NCI-H2227 (cell line): ENCODE data around the gene UBASH3A.

Experiments
- DNase-seq: peaks from one replicate; lab custom pipeline; 2025; ENCODE audit not compliant: unreplicated experiment; lab: John Stamatoyannopoulos, UW

UBASH3A gene

DNA sequence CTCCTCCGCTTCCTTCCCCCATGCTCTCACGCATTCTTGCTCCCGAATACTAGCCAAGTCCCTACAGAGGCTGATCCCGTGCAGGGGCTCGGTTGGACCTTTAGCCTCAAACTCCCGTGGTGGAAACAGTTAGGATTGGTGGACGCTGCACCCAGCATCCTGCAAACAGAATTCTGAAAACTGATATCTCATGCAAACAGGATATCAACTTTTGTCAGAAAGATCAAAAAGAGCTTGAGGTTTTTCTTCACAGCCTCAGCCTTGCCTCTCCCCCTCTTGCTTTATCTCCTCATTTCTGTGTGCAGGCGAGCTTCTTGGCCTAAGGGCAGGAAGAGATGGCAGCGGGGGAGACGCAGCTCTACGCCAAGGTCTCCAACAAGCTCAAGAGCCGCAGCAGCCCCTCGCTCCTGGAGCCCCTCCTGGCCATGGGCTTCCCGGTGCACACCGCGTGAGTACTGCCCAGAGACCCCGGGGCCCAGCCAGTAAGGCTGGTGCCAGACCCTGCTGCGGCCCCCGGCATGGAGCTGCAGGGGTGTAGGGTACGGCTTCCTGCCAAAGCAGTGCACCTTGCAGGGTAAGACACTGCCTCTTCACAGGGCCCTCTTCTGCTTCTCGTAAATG lies at the start of gene UBASH3A:
TSS of gene UBASH3A (plus strand) at position 292 of the 621 bp plus-strand sequence. CDS start at position 336, 44 bp downstream.
- DNase-seq, result no peak

DNA sequence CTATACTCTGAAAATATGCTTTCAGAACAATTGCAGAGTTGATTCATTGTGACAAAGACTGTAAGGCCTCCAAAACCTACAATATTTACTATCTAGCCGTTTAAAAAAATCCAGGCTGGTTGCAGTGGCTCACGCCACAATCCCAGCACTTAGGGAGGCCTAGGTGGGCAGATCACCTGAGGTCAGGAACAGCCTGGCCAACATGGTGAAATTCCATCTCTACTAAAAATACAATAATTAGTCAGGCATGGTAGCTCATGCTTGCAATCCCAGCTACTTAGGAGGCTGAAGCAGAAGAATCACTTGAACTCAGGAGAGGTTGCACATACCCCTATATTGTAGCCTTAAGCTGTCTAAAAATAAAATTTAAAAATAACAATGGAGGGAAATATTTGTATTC lies 47.7 kb upstream of the UBASH3A start:
- DNase-seq, result no peak

- no peak for DNase-seq
Measured at GRCh38 chr21:42356650-42357049, 47.1 kb upstream of the UBASH3A start.

DNA sequence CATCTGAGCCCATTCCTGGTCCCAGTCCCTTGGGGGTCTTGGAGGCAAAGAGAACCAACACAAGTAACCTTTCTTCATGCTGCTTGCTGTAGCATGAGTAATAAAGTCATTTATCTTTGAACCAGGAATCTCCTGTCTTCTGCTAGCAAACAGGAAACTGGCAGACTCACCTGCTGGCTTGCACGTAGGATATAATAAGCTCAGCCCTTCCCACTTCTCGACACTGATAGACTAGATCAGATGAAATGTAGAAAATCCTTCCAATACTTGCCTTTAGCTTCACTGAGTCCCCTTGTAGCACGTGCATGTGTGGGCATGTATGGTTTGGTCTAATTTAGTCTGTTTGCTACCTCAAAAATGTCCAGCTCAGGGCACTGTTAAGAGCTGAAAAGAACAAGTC lies 46.4 kb upstream of the UBASH3A start:
- no peak for DNase-seq

DNA sequence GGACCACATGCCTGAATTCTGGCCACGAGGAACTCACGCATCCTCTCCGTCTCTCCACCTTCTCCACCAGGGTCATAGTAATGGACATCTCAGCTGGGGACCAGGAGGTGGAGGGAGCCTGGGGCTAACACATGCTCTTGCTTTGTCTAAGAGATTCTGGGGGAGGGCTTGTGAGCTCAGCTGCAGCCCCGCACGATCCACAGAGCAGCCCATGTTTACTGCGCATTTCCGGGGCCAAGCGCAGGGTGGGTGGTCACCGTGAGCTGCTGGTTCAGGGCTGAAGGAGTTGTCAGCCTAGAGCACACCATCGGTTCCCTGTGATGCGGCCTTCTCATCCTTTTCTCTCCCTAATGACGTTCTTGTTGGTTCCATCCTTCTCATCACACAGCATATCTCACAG lies 45.4 kb upstream of the UBASH3A start:
- no peak for DNase-seq

GRCh38 chr21:42358937-42359336 lies 44.8 kb upstream of the UBASH3A start:
- no peak for DNase-seq

DNA sequence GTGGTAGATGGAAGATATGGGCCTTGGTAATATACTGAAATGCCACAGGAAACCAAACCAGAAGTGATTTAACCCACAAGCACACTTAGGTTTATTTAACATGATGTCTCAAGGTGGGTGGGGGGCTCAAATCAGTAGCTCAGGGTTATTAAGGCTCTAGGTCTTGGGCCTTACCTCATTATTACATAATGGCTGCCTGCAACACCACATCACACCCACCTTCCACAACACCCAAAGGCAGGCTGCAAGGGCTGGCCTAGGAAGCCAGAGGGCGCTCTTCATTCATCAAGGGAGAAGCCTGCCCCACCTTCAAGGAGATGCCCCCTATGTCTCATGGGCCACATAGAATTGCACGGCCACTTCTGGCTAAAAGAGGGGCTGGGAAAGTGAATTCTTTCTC lies 43.4 kb upstream of the UBASH3A start:
- no peak for DNase-seq

GRCh38 chr21:42361286-42361685 lies 42.4 kb upstream of the UBASH3A start:
- no peak for DNase-seq

- no peak for DNase-seq
Measured at GRCh38 chr21:42362198-42362597, 41.5 kb upstream of the UBASH3A start.

DNA sequence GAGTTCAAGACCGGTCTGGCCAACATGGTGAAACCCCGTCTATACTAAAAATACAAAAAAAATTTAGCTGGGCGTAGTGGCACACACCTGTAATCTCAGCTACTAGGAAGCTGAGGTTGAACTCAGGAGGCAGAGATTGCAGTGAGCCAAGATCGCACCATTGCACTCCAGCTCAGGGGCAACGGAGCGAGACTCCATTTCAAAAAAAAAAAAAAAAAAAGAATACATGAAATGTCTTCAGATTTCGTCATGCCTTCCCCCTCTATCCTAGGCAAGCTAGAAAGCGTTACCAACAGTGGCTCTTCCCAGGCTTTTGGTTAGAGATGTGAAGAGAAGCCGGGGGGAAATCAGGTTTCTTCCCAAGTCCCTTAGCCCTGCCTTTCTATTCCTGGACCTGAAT lies 41.0 kb upstream of the UBASH3A start:
- DNase-seq, result no peak

- DNase-seq, result no peak
Measured at GRCh38 chr21:42363312-42363711, 40.4 kb upstream of the UBASH3A start.

- no peak for DNase-seq
Measured at GRCh38 chr21:42364304-42364865, 39.3 kb upstream of the UBASH3A start.

DNA sequence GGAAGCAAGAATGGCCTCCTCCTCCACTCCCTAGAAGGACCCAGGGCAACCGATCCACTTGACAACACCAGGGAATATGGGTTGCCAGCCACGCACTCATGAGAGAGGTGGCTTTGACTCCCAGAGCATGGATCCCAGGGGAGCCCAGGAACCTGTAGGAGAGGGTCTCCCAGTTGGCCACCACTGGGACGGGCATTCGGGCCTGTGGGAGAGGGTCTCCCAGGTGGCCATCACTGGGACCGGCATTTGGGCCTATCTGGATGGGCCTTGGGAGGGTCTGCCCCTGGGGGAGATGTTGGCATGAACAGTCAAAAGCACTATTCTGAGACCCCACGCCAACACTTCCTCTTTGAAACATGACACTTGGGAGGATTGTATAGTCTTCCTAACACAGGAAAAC lies 37.9 kb upstream of the UBASH3A start:
- no peak for DNase-seq

DNA sequence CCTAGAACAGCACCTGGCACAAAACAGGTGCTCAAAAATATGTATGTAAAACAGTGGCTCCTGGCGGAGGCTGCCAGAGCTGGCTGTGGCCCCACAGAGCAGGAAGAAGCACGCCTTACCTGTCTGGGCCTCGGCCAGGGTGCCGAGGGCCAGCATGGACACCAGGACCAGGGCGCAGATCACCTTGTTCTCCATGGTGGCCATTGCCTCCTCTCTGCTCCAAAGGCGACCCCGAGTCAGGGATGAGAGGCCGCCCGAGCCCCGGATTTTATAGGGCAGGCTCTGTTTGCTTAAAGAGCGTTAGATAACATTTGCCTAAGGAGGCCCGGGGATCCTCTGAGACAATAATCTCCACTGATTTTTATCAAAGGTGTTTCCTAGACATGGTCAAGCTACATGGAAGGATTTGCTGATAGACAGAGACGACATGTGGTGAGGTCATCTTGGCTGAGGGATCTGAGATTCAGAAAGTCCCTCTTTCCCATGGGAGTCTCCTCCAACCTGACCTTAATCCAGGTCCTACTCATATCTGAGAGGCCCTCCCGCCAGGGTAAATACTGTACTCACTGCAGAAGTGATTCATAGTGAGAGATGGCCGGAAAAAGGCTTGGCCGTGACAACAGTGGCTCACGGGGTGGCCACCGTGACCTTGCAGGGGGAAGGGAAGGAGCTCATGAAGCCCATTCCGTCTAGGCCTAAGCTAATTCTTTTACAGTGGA lies 37.3 kb upstream of the UBASH3A start, which contains the start of gene TFF1:
TSS of gene TFF1 (minus strand) at position 244 of the 719 bp plus-strand sequence. CDS start at position 204, 40 bp downstream.
- no peak for DNase-seq

DNA sequence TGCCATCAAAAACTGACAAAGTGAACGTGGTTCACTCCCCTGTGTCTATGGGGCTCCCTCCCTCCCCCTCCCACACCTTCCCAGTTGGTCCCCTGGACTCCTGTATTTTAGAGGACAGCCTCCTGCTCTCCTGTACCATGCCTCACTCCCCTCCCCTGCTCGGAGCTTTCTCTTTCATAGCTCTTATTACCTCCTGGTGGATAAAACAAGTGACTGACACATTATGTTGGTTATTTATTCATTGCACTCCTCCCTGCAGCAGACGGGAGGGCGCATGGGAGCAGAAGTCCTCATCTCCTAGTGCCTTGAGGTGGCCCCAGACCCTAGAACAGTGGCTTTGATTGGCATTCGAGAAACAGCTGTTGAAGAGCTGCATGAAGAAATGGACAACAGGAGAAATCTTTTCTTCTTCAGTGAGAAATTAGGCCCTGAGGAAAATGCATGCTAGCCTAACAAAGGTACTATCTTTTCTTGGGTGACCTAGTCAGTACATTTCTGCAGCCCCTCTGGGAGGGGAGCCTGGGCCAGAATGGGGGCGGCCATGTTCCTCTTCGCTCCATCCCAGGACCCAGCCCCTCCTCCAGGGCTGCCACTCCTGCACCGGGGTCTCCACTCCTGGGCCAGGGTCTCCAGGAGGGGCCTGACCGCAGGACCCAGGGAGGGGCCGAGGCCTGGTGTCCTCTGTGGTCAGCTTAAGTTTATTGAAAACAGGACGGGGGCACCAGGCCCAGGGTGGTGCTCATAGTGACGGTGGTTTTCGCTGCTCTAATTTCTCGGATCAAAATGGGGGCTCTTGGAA lies 36.1 kb upstream of the UBASH3A start:
- no peak for DNase-seq

DNA sequence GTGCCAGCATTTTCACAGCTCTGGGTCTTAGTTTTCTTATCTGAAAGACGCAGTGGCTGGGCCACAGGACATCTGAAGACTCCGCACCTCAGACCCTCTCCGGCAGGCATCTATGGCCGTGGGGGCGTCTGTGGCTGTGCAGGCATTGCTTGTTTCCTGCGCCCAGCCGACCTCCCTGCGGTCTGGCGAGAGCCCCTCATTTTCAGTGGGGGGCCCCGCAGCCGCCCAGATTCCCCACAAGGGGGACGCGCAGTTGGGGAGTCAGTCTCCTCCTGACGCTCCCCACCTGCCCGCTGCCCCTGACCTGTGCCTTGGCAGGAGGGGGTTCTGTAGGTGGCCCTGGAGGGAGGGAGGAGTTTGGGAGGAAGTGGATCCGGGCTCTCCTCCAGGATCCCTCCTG lies 33.9 kb upstream of the UBASH3A start:
- no peak for DNase-seq

DNA sequence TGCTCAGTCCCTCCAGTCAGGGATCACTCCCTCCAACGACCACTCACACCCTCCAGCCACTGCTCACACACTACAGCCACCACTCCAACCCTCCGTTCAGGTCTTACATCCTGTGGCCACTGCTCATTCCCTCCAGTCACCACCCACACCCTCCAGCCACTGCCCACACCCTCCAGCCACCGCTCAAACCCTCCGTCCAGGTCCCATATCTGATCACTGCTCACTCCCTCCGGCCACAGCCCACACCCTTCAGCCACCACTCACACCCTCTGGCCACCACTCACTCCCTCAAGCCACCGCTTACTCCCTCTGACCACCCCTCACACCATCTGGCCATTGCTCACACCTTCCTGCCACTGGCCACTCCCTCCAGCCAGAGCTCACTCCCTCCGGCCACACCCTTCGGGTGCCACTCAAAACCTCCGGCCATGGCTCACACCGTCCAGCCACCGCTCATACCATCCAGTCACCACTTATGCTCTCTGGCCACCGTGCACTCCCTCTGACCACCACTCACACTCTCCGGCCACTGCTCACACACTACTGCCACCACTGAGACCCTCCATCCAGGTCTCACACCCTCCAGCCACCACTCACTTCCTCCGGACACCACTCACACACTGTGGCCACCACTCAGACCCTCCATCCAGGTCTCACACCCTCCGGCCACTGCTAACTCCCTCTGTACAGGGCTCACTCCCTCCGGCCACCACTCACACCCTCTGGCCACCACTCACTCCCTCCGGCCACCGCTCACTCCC lies 32.6 kb upstream of the UBASH3A start:
- no peak for DNase-seq

DNA sequence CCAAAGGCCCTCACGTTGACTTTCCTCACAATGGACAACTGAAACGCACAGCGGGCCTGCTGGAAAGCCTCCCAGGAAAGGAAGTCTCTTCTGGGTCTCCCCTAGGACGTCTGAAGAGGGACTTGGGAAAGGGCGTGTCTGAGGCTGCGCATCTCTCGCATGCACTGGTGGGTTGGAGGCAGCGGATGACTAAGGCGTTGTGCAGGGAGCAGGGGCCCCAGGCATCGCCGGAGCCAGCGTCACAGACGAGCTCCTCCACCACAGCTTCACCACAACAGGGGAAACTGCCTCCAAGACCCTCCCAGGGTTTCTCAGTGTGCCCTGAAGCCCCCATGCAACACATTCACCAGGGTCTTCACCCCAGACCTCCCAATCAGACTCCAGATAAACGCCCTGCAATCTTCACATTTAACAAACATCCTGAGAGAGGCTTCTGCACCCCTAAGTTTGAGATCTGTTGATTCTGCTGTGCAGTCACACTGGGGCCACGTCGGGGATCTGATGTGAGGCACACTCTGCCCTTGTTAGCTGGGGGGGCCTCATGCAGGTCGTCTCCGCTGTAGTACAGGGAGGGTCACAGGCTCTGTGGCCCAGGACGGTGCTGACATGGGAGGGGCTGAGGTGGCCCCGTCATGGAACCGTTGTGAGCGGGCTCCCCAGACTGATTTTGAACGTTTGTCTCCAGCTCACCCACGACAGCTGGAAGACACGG lies 30.4 kb upstream of the UBASH3A start:
- no peak for DNase-seq

DNA sequence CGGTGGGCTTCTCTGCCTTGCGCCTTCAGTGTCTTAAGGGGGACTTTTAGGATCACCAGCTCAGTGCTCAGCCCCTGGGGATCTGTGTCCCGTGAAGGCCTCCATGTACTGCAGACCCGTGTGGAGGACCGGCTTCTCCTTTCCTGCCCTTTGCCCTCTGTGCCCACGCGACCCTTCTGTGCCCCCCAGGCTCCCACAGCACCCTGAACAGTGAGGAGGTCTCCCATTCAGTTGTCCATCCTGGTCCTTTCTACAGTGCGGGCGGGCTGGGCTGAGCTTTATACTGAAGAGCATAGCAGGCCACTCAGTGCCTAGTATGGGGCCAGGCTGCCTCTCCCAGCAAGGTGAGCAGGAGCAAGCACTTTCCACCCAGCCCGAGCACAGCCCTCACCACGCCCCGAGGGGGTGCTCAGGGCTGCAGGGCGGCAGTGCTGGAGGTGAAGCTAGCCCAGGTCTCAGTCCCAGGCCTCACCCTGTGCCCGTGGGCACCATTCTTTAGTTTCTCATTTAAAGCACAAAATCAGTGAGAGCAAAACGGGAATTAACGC lies 29.7 kb upstream of the UBASH3A start:
- DNase-seq, result no peak

DNA sequence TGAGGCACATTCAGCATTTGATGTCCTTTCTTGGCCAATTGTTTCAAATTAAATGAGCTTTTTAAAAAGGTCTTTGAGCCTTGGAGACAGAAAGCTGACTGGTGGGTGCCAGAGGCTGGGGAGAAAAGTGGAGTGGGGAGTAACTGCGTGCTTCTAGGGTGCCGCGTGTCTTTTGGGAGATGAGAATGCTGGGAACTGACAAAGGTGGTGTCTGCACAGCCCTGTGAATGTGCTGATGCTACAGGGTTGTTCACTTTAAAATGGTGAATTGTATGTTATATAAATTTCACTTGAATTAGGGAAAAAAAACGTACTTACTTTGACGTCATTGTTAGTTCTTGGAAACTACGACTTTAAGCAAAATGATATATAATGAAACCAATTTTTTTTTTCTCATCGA lies 29.2 kb upstream of the UBASH3A start:
- no peak for DNase-seq
